HK-2 (cell line): ENCODE results near the gene ANKRD26.

ENCODE experiments used
- DNase-seq: peaks from one replicate; pipeline ENCODE4 v3.0.0-alpha.2; 2018; ENCODE audit not compliant: unreplicated experiment

ANKRD26 gene

GRCh38 chr10:27020243-27020642 lies 80.1 kb downstream of the ANKRD26 start:
- no peak for DNase-seq

GRCh38 chr10:27019827-27020226 lies 80.5 kb downstream of the ANKRD26 start:
- DNase-seq, result no peak

GRCh38 chr10:26997610-26998009 lies 102.7 kb downstream of the ANKRD26 start:
- no peak for DNase-seq

- no peak for DNase-seq
Observed at GRCh38 chr10:26994743-26995142, 105.6 kb downstream of the ANKRD26 start.

GRCh38 chr10:26987851-26988250 lies 112.4 kb downstream of the ANKRD26 start:
- DNase-seq, result no peak

GRCh38 chr10:26983156-26983555 lies 117.1 kb downstream of the ANKRD26 start:
- no peak for DNase-seq

GRCh38 chr10:26982058-26982457 lies 118.2 kb downstream of the ANKRD26 start:
- no peak for DNase-seq

GRCh38 chr10:26981232-26981824 lies 119.0 kb downstream of the ANKRD26 start:
- no peak for DNase-seq

- DNase-seq, result no peak
Observed at GRCh38 chr10:26978519-26978918, 121.8 kb downstream of the ANKRD26 start.

GRCh38 chr10:26977635-26978034 lies 122.7 kb downstream of the ANKRD26 start:
- no peak for DNase-seq

- DNase-seq, result no peak
Observed at GRCh38 chr10:26970667-26971066, 129.6 kb downstream of the ANKRD26 start.

- DNase-seq, result no peak
Observed at GRCh38 chr10:26969145-26969926, 131.0 kb downstream of the ANKRD26 start.

- no peak for DNase-seq
Observed at GRCh38 chr10:26962835-26963234, 137.5 kb downstream of the ANKRD26 start.

GRCh38 chr10:26960308-26960707 lies 140.0 kb downstream of the ANKRD26 start:
- DNase-seq, result no peak

GRCh38 chr10:26959841-26960240 lies 140.5 kb downstream of the ANKRD26 start:
- no peak for DNase-seq
